SK-N-SH treated with all-trans-retinoic acid at 6 μM for 48 hours (cell line): Measurements from ENCODE around the gene GAREM1.

Source experiments
- POU6F1 ChIP-seq: fragments of 250-450 bp; sonication (Bioruptor Pico); IDR thresholded peaks from 2 replicates; pipeline ENCODE4 v1.8.0; 2021; ENCODE audit warnings: low read depth, mild to moderate bottlenecking, moderate library complexity, borderline replicate concordance
- PPARA ChIP-seq: fragments of 250-450 bp; sonication (Bioruptor Pico); IDR thresholded peaks from 2 replicates; pipeline ENCODE4 v1.5.0; 2020; ENCODE audit warnings: mild to moderate bottlenecking, borderline replicate concordance
- ZC3H10 ChIP-seq: fragments of 250-450 bp; sonication (Bioruptor Pico); IDR thresholded peaks from 2 replicates; pipeline ENCODE4 v1.5.1; 2021; ENCODE audit warnings: mild to moderate bottlenecking, moderate library complexity
- ZFP3 ChIP-seq: fragments of 250-450 bp; sonication (Bioruptor Pico); IDR thresholded peaks from 2 replicates; pipeline ENCODE4 v1.5.0; 2020; ENCODE audit warnings: mild to moderate bottlenecking, moderate library complexity
- ZFP30 ChIP-seq: fragments of 450-650 bp; formaldehyde crosslinking; IDR thresholded peaks from 2 replicates; pipeline ENCODE4 v1.5.0; 2022; ENCODE audit warnings: mild to moderate bottlenecking, moderate library complexity
- ZNF565 ChIP-seq: fragments of 450-650 bp; formaldehyde crosslinking; conservative IDR thresholded peaks from 2 replicates; pipeline ENCODE4 v1.5.0; 2020; ENCODE audit warnings: low read depth, mild to moderate bottlenecking, moderate library complexity
- ZNF70 ChIP-seq: fragments of 450-650 bp; formaldehyde crosslinking; IDR thresholded peaks from 2 replicates; pipeline ENCODE4 v1.5.0; 2020; ENCODE audit warnings: mild to moderate bottlenecking, moderate library complexity
- ZNF8 ChIP-seq: fragments of 450-650 bp; formaldehyde crosslinking; IDR thresholded peaks from 2 replicates; pipeline ENCODE4 v1.5.0; 2020; ENCODE audit warnings: mild to moderate bottlenecking, moderate library complexity
- TF ChIP-seq, protein P1 (sequence below): fragments of 250-450 bp; sonication (Bioruptor Pico); IDR thresholded peaks from 2 replicates; pipeline ENCODE4 v1.5.1; 2021; ENCODE audit warnings: mild to moderate bottlenecking, moderate library complexity
- TF ChIP-seq, protein P2 (sequence below): fragments of 250-450 bp; sonication (Bioruptor Pico); IDR thresholded peaks from 2 replicates; pipeline ENCODE4 v1.8.0; 2020; ENCODE audit warnings: mild to moderate bottlenecking, moderate library complexity, borderline replicate concordance

- TF ChIP-seq ZFP3 (CRISPR knock-in tag) (no peak), ZFP30 (CRISPR knock-in tag) (no peak), ZC3H10 (CRISPR knock-in tag) (no peak), POU6F1 (CRISPR knock-in tag) (no peak), ZNF70 (CRISPR knock-in tag) (no peak), ZNF565 (no peak), ZNF8 (CRISPR knock-in tag) (no peak), PPARA (CRISPR knock-in tag) (no peak)
- TF ChIP-seq, protein P1, sequence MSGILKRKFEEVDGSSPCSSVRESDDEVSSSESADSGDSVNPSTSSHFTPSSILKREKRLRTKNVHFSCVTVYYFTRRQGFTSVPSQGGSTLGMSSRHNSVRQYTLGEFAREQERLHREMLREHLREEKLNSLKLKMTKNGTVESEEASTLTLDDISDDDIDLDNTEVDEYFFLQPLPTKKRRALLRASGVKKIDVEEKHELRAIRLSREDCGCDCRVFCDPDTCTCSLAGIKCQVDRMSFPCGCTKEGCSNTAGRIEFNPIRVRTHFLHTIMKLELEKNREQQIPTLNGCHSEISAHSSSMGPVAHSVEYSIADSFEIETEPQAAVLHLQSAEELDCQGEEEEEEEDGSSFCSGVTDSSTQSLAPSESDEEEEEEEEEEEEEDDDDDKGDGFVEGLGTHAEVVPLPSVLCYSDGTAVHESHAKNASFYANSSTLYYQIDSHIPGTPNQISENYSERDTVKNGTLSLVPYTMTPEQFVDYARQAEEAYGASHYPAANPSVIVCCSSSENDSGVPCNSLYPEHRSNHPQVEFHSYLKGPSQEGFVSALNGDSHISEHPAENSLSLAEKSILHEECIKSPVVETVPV, result no peak
- TF ChIP-seq, protein P2, sequence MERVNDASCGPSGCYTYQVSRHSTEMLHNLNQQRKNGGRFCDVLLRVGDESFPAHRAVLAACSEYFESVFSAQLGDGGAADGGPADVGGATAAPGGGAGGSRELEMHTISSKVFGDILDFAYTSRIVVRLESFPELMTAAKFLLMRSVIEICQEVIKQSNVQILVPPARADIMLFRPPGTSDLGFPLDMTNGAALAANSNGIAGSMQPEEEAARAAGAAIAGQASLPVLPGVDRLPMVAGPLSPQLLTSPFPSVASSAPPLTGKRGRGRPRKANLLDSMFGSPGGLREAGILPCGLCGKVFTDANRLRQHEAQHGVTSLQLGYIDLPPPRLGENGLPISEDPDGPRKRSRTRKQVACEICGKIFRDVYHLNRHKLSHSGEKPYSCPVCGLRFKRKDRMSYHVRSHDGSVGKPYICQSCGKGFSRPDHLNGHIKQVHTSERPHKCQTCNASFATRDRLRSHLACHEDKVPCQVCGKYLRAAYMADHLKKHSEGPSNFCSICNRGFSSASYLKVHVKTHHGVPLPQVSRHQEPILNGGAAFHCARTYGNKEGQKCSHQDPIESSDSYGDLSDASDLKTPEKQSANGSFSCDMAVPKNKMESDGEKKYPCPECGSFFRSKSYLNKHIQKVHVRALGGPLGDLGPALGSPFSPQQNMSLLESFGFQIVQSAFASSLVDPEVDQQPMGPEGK (CRISPR knock-in tag), result no peak
Measured at GRCh38 chr18:32371384-32371783, 99.3 kb downstream of the GAREM1 start.
